Prostate gland (tissue), 2 donors: Measurements from ENCODE around the gene SNAP29.
"Not testable (repeated sequence)": the region's sequence is repeated elsewhere in the genome, so short reads cannot be mapped to it uniquely, and the experiment has no call there.

Experiments
- POLR2AphosphoS5 ChIP-seq: sonication (generic); formaldehyde crosslinking; IDR thresholded peaks from one replicate; pipeline ENCODE4 v1.6.1; 2017; ENCODE audit warnings: antibody characterized with exemption
- TF ChIP-seq, protein P1 (sequence below), 4 experiments: fragments of 200-600 bp in 2 of 4; fragments of 450-650 bp in 2 of 4; sonication (generic) in 2 of 4; IDR thresholded peaks; 1 replicate in 3 of 4; 2 replicates in 1 of 4; pipeline ENCODE4 v1.5.1; 2016 to 2019; ENCODE audit warnings: antibody characterized with exemption in 4 of 4, mild to moderate bottlenecking in 2 of 4, moderate library complexity in 2 of 4

DNA sequence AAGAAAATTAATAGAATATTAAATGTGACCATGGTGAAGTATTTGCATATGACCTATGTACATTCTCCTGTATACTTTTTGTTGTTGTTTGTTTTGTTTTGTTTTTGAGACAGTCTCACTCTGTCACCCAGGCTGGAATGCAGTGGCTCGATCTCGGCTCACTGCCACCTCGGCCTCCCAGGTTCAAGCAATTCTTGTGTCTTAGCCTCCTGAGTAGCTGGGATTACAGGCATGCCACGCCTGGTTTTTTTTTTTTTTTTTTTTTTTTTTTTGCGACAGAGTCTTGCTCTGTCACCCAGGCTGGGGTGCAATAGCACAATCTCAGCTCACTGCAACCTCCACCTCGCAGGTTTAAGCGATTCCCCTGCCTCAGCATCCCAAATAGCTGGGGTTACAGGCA is 38.9 kb downstream of the SNAP29 start:
- not testable (repeated sequence) for TF ChIP-seq POLR2AphosphoS5
- TF ChIP-seq, protein P1, sequence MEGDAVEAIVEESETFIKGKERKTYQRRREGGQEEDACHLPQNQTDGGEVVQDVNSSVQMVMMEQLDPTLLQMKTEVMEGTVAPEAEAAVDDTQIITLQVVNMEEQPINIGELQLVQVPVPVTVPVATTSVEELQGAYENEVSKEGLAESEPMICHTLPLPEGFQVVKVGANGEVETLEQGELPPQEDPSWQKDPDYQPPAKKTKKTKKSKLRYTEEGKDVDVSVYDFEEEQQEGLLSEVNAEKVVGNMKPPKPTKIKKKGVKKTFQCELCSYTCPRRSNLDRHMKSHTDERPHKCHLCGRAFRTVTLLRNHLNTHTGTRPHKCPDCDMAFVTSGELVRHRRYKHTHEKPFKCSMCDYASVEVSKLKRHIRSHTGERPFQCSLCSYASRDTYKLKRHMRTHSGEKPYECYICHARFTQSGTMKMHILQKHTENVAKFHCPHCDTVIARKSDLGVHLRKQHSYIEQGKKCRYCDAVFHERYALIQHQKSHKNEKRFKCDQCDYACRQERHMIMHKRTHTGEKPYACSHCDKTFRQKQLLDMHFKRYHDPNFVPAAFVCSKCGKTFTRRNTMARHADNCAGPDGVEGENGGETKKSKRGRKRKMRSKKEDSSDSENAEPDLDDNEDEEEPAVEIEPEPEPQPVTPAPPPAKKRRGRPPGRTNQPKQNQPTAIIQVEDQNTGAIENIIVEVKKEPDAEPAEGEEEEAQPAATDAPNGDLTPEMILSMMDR (IDR thresholded peaks at IDR 0.05) = not testable (repeated sequence)
